Colon (tissue), 2 donors: ENCODE measurements around the gene TMIGD3.

ENCODE experiments used
- FAIRE-seq: peaks from 2 replicates; lab custom pipeline; 2012; peaks lifted over from hg19 to GRCh38; lab: Jason Lieb, UNC
- donor health status: control.
- donor health status: control.

Gene TMIGD3

GRCh38 chr1:111446967-111447892 lies 56.2 kb downstream of the TMIGD3 start:
- no peak for FAIRE-seq

- FAIRE-seq: no peak
Measured at GRCh38 chr1:111446546-111446945, 56.9 kb downstream of the TMIGD3 start.

GRCh38 chr1:111444031-111444430 lies 59.4 kb downstream of the TMIGD3 start:
- FAIRE-seq: no peak

GRCh38 chr1:111442457-111442856 lies 61.0 kb downstream of the TMIGD3 start:
- no peak for FAIRE-seq

- no peak for FAIRE-seq
Measured at GRCh38 chr1:111441573-111442192, 61.8 kb downstream of the TMIGD3 start.

GRCh38 chr1:111439461-111440351 lies 63.7 kb downstream of the TMIGD3 start:
- FAIRE-seq: no peak

- no peak for FAIRE-seq
Measured at GRCh38 chr1:111436726-111437125, 66.7 kb downstream of the TMIGD3 start.
